AG04450 (cell line): ENCODE results near the gene SPRR4. TPM values are rescaled to one million over a fixed set of nuclear protein-coding genes. Genes with fewer than 3 reads are reported as not detected.

Experiments used
- CTCF ChIA-PET: fragments of 300-600, 350-600 bp; formaldehyde crosslinking; extraction: SDS; loops from one replicate; lab custom pipeline; 2022; ENCODE audit warnings: antibody characterized with exemption, inconsistent platforms; lab: Charles Lee
- POLR2A ChIA-PET: fragments of 350-600 bp; formaldehyde crosslinking; extraction: SDS; loops from one replicate; lab custom pipeline; 2021; ENCODE audit warnings: antibody characterized with exemption, inconsistent platforms; lab: Yijun Ruan, JAX
- DNase-seq: peaks from one replicate; pipeline ENCODE4 v3.0.0-alpha.2; 2011; ENCODE audit warnings: low read depth, low spot score
- H3K27ac ChIP-seq: one replicate; pipeline ENCODE4 v1.5.1; 2012; ENCODE audit warnings: low read depth, low read length, control low read depth
- H3K27me3 ChIP-seq: one replicate; pipeline ENCODE4 v1.6.0; 2012; ENCODE audit warnings: low read length; ENCODE audit not compliant: control insufficient read depth, insufficient read depth
- H3K4me3 ChIP-seq: 2 replicates; pipeline ENCODE4 v1.5.1; 2011; ENCODE audit warnings: mild to moderate bottlenecking, low read depth, low read length, control low read depth
- H3K9me3 ChIP-seq: 2 replicates; pipeline ENCODE4 v1.5.1; 2012; ENCODE audit warnings: low read length; ENCODE audit not compliant: control insufficient read depth, insufficient read depth
- polyA plus RNA-seq: library from polyadenylated mRNA; depleted of rRNA; stranded (reverse); fragments of >200 nt; gene quantifications from 2 replicates; pipeline ENCODE4 v1.2.3, GENCODE V29; 2011
- TF ChIP-seq, protein P1 (sequence below): IDR thresholded peaks from 2 replicates; pipeline ENCODE4 v1.5.1; 2011; ENCODE audit warnings: low read depth, low read length, control low read depth, inconsistent platforms

SPRR4 gene
- polyA plus RNA-seq, 1 experiment = not detected

DNA sequence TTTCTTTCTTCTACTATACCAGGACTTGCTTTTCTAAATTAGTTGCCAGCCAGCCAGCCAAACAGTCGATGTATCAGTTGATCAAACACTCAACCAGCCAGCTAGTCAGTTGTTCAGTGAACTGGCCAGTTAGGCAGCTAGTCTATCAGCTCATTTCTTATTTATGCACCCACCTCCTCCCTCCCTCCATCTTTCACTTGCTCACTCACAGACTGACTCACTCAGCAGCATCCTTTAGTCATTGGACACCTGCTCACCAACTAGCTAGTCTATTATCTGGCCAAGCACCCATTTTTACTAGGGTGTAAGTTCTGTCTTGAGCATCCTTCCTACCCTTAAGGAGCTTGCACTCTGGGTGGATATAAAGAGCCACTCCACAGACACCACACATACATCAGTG, 5.9 kb upstream of the SPRR4 start:
- Histone ChIP-seq H3K27ac (no peak overlapping the region), H3K27me3 (no peaks in the 10 kb centered on the region), H3K4me3 (no peak overlapping the region), H3K9me3 (peaks cover 12% of the 10 kb centered on the region)
- DNase-seq = no peak
- POLR2A ChIA-PET = no interaction called here
- CTCF ChIA-PET = no interaction called here
- TF ChIP-seq, protein P1, sequence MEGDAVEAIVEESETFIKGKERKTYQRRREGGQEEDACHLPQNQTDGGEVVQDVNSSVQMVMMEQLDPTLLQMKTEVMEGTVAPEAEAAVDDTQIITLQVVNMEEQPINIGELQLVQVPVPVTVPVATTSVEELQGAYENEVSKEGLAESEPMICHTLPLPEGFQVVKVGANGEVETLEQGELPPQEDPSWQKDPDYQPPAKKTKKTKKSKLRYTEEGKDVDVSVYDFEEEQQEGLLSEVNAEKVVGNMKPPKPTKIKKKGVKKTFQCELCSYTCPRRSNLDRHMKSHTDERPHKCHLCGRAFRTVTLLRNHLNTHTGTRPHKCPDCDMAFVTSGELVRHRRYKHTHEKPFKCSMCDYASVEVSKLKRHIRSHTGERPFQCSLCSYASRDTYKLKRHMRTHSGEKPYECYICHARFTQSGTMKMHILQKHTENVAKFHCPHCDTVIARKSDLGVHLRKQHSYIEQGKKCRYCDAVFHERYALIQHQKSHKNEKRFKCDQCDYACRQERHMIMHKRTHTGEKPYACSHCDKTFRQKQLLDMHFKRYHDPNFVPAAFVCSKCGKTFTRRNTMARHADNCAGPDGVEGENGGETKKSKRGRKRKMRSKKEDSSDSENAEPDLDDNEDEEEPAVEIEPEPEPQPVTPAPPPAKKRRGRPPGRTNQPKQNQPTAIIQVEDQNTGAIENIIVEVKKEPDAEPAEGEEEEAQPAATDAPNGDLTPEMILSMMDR = no peak

DNA sequence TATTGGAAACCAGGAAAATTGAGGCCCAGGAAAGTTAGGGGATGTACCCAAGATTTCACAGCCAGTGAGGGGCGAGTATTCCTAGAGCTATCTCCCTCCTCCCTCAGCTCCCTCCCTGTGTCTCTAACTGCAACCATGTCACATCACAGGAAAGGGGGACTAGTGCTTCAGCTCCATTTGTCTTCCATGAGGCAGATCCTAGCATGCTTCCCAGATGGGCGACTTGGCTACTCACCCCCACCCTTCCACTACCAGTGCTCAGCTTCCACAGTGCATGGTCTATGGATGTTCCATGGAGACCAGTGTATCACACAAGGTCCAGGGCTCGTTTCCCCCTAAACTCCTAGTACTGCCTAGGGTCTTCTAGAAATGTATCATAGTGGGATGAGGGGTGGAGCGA, 4.6 kb upstream of the SPRR4 start:
- Histone ChIP-seq H3K27me3 (no peaks in the 10 kb centered on the region), H3K27ac (no peak overlapping the region), H3K9me3 (peaks cover 6% of the 10 kb centered on the region; the same call in 1 of the 2 replicates), H3K4me3 (no peak overlapping the region)
- DNase-seq = no peak
- POLR2A ChIA-PET = no interaction called here
- TF ChIP-seq, protein P1 = no peak
- CTCF ChIA-PET = no interaction called here

DNA sequence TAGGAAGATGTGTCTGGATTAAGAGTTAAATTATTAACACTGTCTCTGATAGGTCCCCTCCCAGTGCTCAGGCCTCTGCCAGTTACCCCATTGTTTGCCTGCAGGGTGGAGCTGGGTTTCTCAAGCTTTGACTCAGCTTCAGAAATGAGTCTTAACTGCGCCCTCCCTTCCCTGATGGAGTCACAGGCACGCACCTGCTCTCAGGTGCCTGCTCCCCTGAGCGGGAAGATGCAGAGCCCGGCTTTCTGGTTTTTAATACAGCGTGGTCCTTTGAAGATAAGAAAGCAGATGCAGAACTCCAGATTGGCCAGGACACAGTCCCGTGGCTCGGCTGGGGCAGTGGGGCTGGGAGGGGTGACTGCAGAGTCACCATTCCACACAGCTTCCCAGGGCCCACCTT, 3.2 kb upstream of the SPRR4 start:
- DNase-seq = no peak
- peaks cover 6% of the 10 kb centered on the region for H3K9me3 ChIP-seq
- TF ChIP-seq, protein P1 = no peak
- H3K4me3 ChIP-seq = no peak overlapping the region
- CTCF ChIA-PET = no interaction called here
- POLR2A ChIA-PET = no interaction called here
- H3K27me3 ChIP-seq = no peaks in the 10 kb centered on the region
- H3K27ac ChIP-seq = no peak overlapping the region

DNA sequence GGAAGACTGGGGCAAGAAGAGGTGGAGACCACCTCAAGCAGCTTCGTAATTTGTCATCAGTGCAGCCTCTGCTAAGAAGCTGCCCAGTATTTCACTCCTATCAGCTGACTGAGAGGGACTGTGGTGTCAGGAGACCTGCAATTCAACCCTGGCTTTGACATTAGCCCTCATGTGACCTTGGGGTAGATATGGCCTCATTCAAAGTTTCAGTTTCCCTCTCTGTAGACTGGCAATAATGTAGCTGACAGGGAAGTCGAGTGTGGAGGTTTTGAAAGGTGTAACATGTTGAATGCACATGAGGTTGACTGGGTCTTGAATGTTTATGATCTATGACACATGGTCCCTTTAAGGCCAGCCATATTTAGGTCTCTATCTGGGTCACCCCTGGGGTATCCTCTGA, 2.2 kb upstream of the SPRR4 start:
- Histone ChIP-seq H3K4me3 (no peak overlapping the region), H3K27ac (no peak overlapping the region), H3K27me3 (no peaks in the 10 kb centered on the region), H3K9me3 (peaks cover 3% of the 10 kb centered on the region)
- TF ChIP-seq, protein P1 = no peak
- ChIA-PET POLR2A (no interaction called here), CTCF (no interaction called here)
- DNase-seq = no peak

DNA sequence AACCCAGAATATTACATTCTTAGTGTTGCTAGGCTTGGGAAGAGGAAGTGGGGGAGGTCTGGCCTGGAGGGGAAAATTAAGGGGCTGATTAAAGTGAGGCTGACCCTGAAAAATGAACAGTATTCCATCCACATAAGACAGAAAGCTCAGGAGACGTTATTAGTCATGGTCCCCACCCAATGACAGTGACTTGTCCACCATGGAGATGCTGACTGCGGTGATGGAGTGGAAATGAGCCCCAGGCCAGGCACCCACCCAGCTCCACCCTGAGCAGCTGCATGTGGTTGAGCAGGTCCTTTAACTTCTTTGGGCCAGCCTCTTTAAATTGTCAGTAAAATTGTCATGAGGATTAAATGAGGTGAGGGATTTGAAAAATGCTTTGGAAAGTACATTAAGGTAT, 1.4 kb upstream of the SPRR4 start:
- no peak overlapping the region for H3K4me3 ChIP-seq
- DNase-seq = no peak
- no peak overlapping the region for H3K27ac ChIP-seq
- H3K9me3 ChIP-seq = peaks cover 3% of the 10 kb centered on the region
- H3K27me3 ChIP-seq = no peaks in the 10 kb centered on the region
- POLR2A ChIA-PET = no interaction called here
- CTCF ChIA-PET = no interaction called here
- TF ChIP-seq, protein P1 = no peak
